ENCODE results near the gene ANO4. TPM values are rescaled to one million over a fixed set of nuclear protein-coding genes. Genes with fewer than 3 reads are reported as not detected.
"Not testable (repeated sequence)": the region's sequence is repeated elsewhere in the genome, so short reads cannot be mapped to it uniquely, and the experiment has no call there.

Gene ANO4
- total and polyA plus RNA-seq, 8 donors = 2.0 to 6.9 (median 4.7) TPM; not detected in 1

GRCh38 chr12:101087920-101088319 is 293.3 kb downstream of the ANO4 start:
- DNase-seq = no peak
- Histone ChIP-seq H3K9me3 (no peaks in the 10 kb centered on the region), H3K36me3 (no peaks in the 10 kb centered on the region), H3K4me1 (no peaks in the 10 kb centered on the region), H3K4me3 (no peak overlapping the region), H3K27me3 (no peaks in the 10 kb centered on the region), H3K27ac (no peak overlapping the region)
- intact Hi-C loops (cut with DNase I) = no loop called here
- no peak for ATAC-seq
- no peak for TF ChIP-seq CTCF (IDR thresholded peaks at IDR 0.05)

GRCh38 chr12:101089271-101089670 is 294.7 kb downstream of the ANO4 start:
- H3K9me3 ChIP-seq = no peaks in the 10 kb centered on the region
- no peak for TF ChIP-seq CTCF (IDR thresholded peaks at IDR 0.05)
- ATAC-seq (no peak), DNase-seq (no peak)
- intact Hi-C loops (cut with DNase I) = no loop called here
- no peaks in the 10 kb centered on the region for H3K27me3 ChIP-seq
- no peak overlapping the region for H3K27ac ChIP-seq
- H3K36me3 ChIP-seq = no peaks in the 10 kb centered on the region
- H3K4me3 ChIP-seq = no peak overlapping the region
- no peaks in the 10 kb centered on the region for H3K4me1 ChIP-seq

GRCh38 chr12:101090222-101090621 is 295.6 kb downstream of the ANO4 start:
- DNase-seq; H3K36me3 ChIP-seq; ATAC-seq; intact Hi-C loops (cut with DNase I); H3K4me3 ChIP-seq; H3K4me1 ChIP-seq; H3K27me3 ChIP-seq; H3K9me3 ChIP-seq; H3K27ac ChIP-seq: not testable (repeated sequence)

GRCh38 chr12:101097829-101098580 is 303.4 kb downstream of the ANO4 start:
- Histone ChIP-seq H3K27ac (no peak overlapping the region), H3K36me3 (no peaks in the 10 kb centered on the region), H3K9me3 (peaks cover 0 to 3% of the 10 kb centered on the region in 2 donors), H3K27me3 (no peaks in the 10 kb centered on the region), H3K4me3 (no peak overlapping the region), H3K4me1 (no peaks in the 10 kb centered on the region)
- DNase-seq = no peak
- no peak for ATAC-seq
- TF ChIP-seq CTCF (IDR thresholded peaks at IDR 0.05) = no peak
- intact Hi-C loops (cut with DNase I) = no loop called here

DNA sequence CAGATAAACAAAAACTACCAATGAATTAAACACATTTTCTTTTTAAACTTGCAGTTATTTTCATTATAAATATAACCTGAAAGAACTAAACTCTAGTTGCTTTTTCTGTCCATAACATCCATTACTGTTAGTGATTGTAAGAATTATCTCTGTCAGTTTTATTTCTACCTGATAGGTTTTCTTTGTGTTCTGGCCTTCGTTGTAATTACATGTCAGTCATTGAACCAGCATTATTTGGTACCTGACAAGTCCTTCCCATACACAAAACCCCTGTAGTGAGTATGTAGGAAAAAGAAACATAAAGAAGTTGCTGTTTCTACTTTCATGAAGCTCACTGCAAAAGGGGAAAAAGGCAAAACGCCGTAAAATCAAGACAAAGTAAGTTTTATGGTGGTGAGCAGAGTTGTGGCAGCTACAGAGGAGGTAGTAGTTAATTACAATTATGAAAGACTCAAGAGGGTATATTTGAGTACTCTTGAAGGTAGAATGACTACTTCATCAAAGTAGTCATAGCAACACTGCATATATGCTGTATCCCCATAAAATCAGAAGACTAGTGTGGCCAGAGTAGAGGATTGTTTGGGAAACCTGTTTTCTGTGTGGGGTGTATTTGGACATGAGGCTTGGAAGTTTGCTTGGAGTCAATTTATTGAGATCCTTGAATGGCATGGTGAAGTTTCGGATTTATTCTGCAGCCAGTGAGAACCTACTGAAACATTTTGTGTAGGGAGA is 312.6 kb downstream of the ANO4 start:
- ATAC-seq = peak; percentile 68
- no peak overlapping the region for H3K27ac ChIP-seq
- H3K4me1 ChIP-seq = no peaks in the 10 kb centered on the region
- no peak for DNase-seq
- H3K36me3 ChIP-seq = no peaks in the 10 kb centered on the region
- intact Hi-C loops (cut with DNase I) = no loop called here
- no peaks in the 10 kb centered on the region for H3K27me3 ChIP-seq
- peaks cover 0 to 3% of the 10 kb centered on the region in 2 donors for H3K9me3 ChIP-seq
- H3K4me3 ChIP-seq = no peak overlapping the region
- TF ChIP-seq CTCF (IDR thresholded peaks at IDR 0.05) = no peak
